CD14-positive monocyte (primary cell): Measurements from ENCODE around the gene ARID1B. TPM values are rescaled to one million over a fixed set of nuclear protein-coding genes. Genes with fewer than 3 reads are reported as not detected.

Experiments
- DNase-seq, 3 donors: peaks; one replicate each; pipeline ENCODE4 v3.0.0-alpha.2; 2011 to 2022
- H2AFZ ChIP-seq: 2 replicates; pipeline ENCODE4 v1.6.0; 2012; ENCODE audit warnings: mild to moderate bottlenecking, low read depth, low read length, inconsistent platforms; ENCODE audit not compliant: insufficient read depth, poor library complexity, severe bottlenecking
- H3K27ac ChIP-seq, 2 donors: 1 replicate in 1 of 2; 2 replicates in 1 of 2; pipeline ENCODE4 v1.5.1; 2012 to 2013; ENCODE audit warnings: low read length in 2 of 2, control low read depth in 1 of 2, inconsistent platforms in 1 of 2, low read depth in 1 of 2, mild to moderate bottlenecking in 1 of 2
- H3K27me3 ChIP-seq, 2 donors: one replicate each; pipeline versions ENCODE4 v1.6.0 to v1.6.1; 2011 to 2013; ENCODE audit warnings: low read length in 2 of 2; ENCODE audit not compliant: control insufficient read depth in 2 of 2, insufficient read depth in 2 of 2
- H3K36me3 ChIP-seq, 2 donors: replicated peaks in 1 of 2; 1 replicate in 1 of 2; 2 replicates in 1 of 2; pipeline versions ENCODE4 v1.5.1 to v1.6.1; 2012 to 2013; ENCODE audit warnings: low read length in 2 of 2, control low read depth in 1 of 2, inconsistent platforms in 1 of 2, mild to moderate bottlenecking in 1 of 2; ENCODE audit not compliant: insufficient read depth in 2 of 2, control insufficient read depth in 1 of 2
- H3K4me1 ChIP-seq, 2 donors: 1 replicate in 1 of 2; 2 replicates in 1 of 2; pipeline versions ENCODE4 v1.5.1 to v1.6.1; 2012 to 2013; ENCODE audit warnings: low read length in 2 of 2, control low read depth in 1 of 2, inconsistent platforms in 1 of 2, mild to moderate bottlenecking in 1 of 2, moderate library complexity in 1 of 2; ENCODE audit not compliant: insufficient read depth in 2 of 2, control insufficient read depth in 1 of 2
- H3K4me2 ChIP-seq: replicated peaks from 2 replicates; pipeline ENCODE3; 2012; ENCODE audit warnings: low read length, moderate library complexity, mild to moderate bottlenecking; ENCODE audit not compliant: poor library complexity, severe bottlenecking; ENCODE audit errors: extremely low read depth
- H3K4me3 ChIP-seq, 3 experiments: fragments of 200-600 bp in 1 of 3; sonication (generic) in 1 of 3; replicated peaks in 1 of 3; 1 replicate in 2 of 3; 2 replicates in 1 of 3; pipeline ENCODE4 v1.5.1; 2011 to 2013; ENCODE audit warnings: low read length in 3 of 3, mild to moderate bottlenecking in 3 of 3, control low read depth in 2 of 3, low read depth in 2 of 3, inconsistent platforms in 1 of 3, moderate library complexity in 1 of 3
- H3K79me2 ChIP-seq: 2 replicates; pipeline ENCODE4 v1.6.0; 2012; ENCODE audit warnings: mild to moderate bottlenecking, control low read depth, inconsistent platforms, low read length, moderate library complexity; ENCODE audit not compliant: insufficient read depth
- H3K9ac ChIP-seq: 2 replicates; pipeline ENCODE4 v1.6.0; 2017; ENCODE audit warnings: low read length, mild to moderate bottlenecking; ENCODE audit not compliant: insufficient read depth, poor library complexity, severe bottlenecking
- H3K9me3 ChIP-seq, 2 donors: replicated peaks in 1 of 2; 1 replicate in 1 of 2; 2 replicates in 1 of 2; pipeline versions ENCODE4 v1.5.1 to v1.6.1; 2012 to 2013; ENCODE audit warnings: low read length in 2 of 2, control low read depth in 1 of 2; ENCODE audit not compliant: control insufficient read depth in 1 of 2, insufficient read depth in 1 of 2
- H4K20me1 ChIP-seq: 2 replicates; pipeline ENCODE4 v1.6.0; 2012; ENCODE audit warnings: mild to moderate bottlenecking, low read length, control low read depth, moderate library complexity; ENCODE audit not compliant: insufficient read depth
- H3K27ac Mint-ChIP-seq, 7 donors: one replicate each; pipeline ENCODE4 v1.8.0; 2020; ENCODE audit warnings: mild to moderate bottlenecking in 7 of 7, mixed read lengths in 7 of 7, moderate library complexity in 6 of 7, inconsistent platforms in 2 of 7
- H3K27me3 Mint-ChIP-seq, 3 donors: one replicate each; pipeline ENCODE4 v1.8.0; 2021 to 2022; ENCODE audit warnings: low read depth in 3 of 3, mild to moderate bottlenecking in 3 of 3, mixed read lengths in 3 of 3, moderate library complexity in 3 of 3, inconsistent platforms in 1 of 3
- H3K36me3 Mint-ChIP-seq, 2 donors: one replicate each; pipeline ENCODE4 v1.8.0; 2020; ENCODE audit warnings: mixed read lengths in 2 of 2, inconsistent platforms in 1 of 2, mild to moderate bottlenecking in 1 of 2
- H3K4me1 Mint-ChIP-seq: one replicate; pipeline ENCODE4 v1.8.0; 2020; ENCODE audit warnings: mild to moderate bottlenecking, mixed read lengths
- H3K4me3 Mint-ChIP-seq, 2 donors: one replicate each; pipeline ENCODE4 v1.8.0; 2020; ENCODE audit warnings: mild to moderate bottlenecking in 2 of 2, mixed read lengths in 2 of 2, moderate library complexity in 1 of 2
- H3K9me3 Mint-ChIP-seq, 7 donors: one replicate each; pipeline ENCODE4 v1.8.0; 2020 to 2022; ENCODE audit warnings: mixed read lengths in 7 of 7, mild to moderate bottlenecking in 6 of 7, moderate library complexity in 6 of 7, inconsistent platforms in 2 of 7
- CTCF ChIP-seq: fragments of 200-600 bp; IDR thresholded peaks from one replicate; pipeline ENCODE4 v1.8.0; 2022; ENCODE audit warnings: antibody characterized with exemption, mild to moderate bottlenecking
- WGBS: methylation state at CpG from one replicate; pipeline ENCODE4 v1.1.5; 2013; ENCODE audit warnings: missing lambda C conversion rate; ENCODE audit not compliant: insufficient coverage; 5-methylcytosine and 5-hydroxymethylcytosine counted together
- intact Hi-C, 2 donors: fragments of 100-400 bp; cut with micrococcal nuclease; formaldehyde crosslinking; loops; one replicate each; pipeline versions ENCODE4 v1.15.0 to v1.15.1; 2023
- polyA plus RNA-seq, 3 donors: library from polyadenylated mRNA; depleted of rRNA in 1 of 3; unstranded in 2 of 3; stranded (reverse) in 1 of 3; fragments of 300-500 nt in 2 of 3; fragments of >200 nt in 1 of 3; fragmentation: Illumina TruSeq in 2 of 3; gene quantifications; 1 replicate in 2 of 3; 2 replicates in 1 of 3; pipeline ENCODE4 v1.2.3, GENCODE V29; 2012 to 2021

Gene ARID1B
- polyA plus RNA-seq, 3 donors: 3.2 to 22.1 (median 3.8) TPM

DNA sequence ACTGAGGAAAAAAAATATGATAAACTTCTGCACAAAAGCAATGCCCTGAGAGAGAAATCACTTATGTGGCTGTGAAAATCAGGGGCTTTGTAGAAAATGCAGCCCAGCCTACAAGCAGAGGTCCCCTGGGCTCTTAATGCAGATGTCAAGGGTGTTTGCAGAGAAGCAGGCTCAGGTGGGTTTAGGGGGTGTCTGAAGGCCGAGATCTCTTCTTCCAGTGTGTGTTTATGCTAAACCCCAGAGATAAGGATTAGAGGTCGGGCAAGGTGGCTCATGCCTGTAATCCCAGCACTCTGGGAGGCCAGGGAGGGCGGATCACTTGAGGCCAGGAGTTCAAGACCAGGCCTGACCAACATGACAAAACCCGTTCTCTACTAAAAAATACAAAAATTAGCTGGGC is 467.6 kb downstream of the ARID1B start:
- Mint-ChIP-seq H3K27me3 (peaks cover 5 to 16% (median 6%) of the 10 kb centered on the region in 3 donors), H3K4me1 (peaks cover 6% of the 10 kb centered on the region), H3K27ac (no peak overlapping the region), H3K4me3 (no peak overlapping the region), H3K9me3 (peaks cover 3 to 16% (median 9%) of the 10 kb centered on the region in 7 donors), H3K36me3 (no peaks in the 10 kb centered on the region)
- no peak for DNase-seq
- no peak overlapping the region for H3K27ac ChIP-seq
- no peaks in the 10 kb centered on the region for H3K79me2 ChIP-seq
- H2AFZ ChIP-seq: no peak overlapping the region
- no peaks in the 10 kb centered on the region for H4K20me1 ChIP-seq
- H3K4me1 ChIP-seq: peaks cover 0 to 9% of the 10 kb centered on the region in 2 donors
- no peak overlapping the region for H3K9ac ChIP-seq
- H3K27me3 ChIP-seq: no peaks in the 10 kb centered on the region
- H3K9me3 ChIP-seq: peaks cover 0 to 3% of the 10 kb centered on the region in 2 donors
- no peak overlapping the region for H3K4me3 ChIP-seq
- no peak for TF ChIP-seq CTCF
- H3K4me2 ChIP-seq: no peak overlapping the region
- 91% methylated on average over 3 of the region's 4 CpGs for WGBS
- intact Hi-C loops: no loop called here
- H3K36me3 ChIP-seq: no peaks in the 10 kb centered on the region

GRCh38 chr6:157245436-157245835 is 468.3 kb downstream of the ARID1B start:
- H3K9me3 ChIP-seq: peaks cover 0 to 3% of the 10 kb centered on the region in 2 donors
- H3K9me3 Mint-ChIP-seq: peaks cover 3 to 16% (median 9%) of the 10 kb centered on the region in 7 donors
- no peak for DNase-seq

More at GRCh38 chr6:157245436-157245835, 468.3 kb downstream of the ARID1B start:
- Histone ChIP-seq H3K4me3 (no peak overlapping the region), H2AFZ (no peak overlapping the region), H3K27ac (no peak overlapping the region), H3K79me2 (no peaks in the 10 kb centered on the region), H3K4me1 (peaks cover 0 to 4% of the 10 kb centered on the region in 2 donors), H3K36me3 (no peaks in the 10 kb centered on the region), H4K20me1 (no peaks in the 10 kb centered on the region), H3K4me2 (no peak overlapping the region), H3K9ac (no peak overlapping the region), H3K27me3 (no peaks in the 10 kb centered on the region)
- H3K4me1 Mint-ChIP-seq: peaks cover 2% of the 10 kb centered on the region
- no peak overlapping the region for H3K27ac Mint-ChIP-seq
- H3K4me3 Mint-ChIP-seq: no peak overlapping the region
- 93% methylated on average over 10 of the region's 13 CpGs for WGBS
- intact Hi-C loops: no loop called here
- no peaks in the 10 kb centered on the region for H3K36me3 Mint-ChIP-seq
- H3K27me3 Mint-ChIP-seq: peaks cover 0 to 10% (median 6%) of the 10 kb centered on the region in 3 donors
- no peak for TF ChIP-seq CTCF
